Forelimb muscle (tissue), 1 donor: ENCODE data around the gene SHE. TPM values are rescaled to one million over a fixed set of nuclear protein-coding genes. Genes with fewer than 3 reads are reported as not detected.
"Not testable (repeated sequence)": the region's sequence is repeated elsewhere in the genome, so short reads cannot be mapped to it uniquely, and the experiment has no call there.

Source experiments
- DNase-seq: peaks from one replicate; pipeline ENCODE4 v3.0.0-alpha.2; 2013; ENCODE audit warnings: low read depth
- polyA plus RNA-seq: library from polyadenylated mRNA; unstranded; fragments of 120-200 nt; gene quantifications from one replicate; pipeline ENCODE4 v1.2.1, GENCODE V29; 2013; ENCODE audit not compliant: insufficient read length

Gene SHE
- polyA plus RNA-seq, 1 donor, result 9.1 TPM

GRCh38 chr1:154514066-154514553 is 11.9 kb upstream of the SHE start:
- no peak for DNase-seq

- no peak for DNase-seq
Observed at GRCh38 chr1:154512760-154513159, 10.5 kb upstream of the SHE start.

- no peak for DNase-seq
Observed at GRCh38 chr1:154503898-154504297, 1.7 kb upstream of the SHE start.

- no peak for DNase-seq
Observed at GRCh38 chr1:154502744-154503115, 518 bp upstream of the SHE start.

- DNase-seq, result no peak
Observed at GRCh38 chr1:154501423-154502065, 668 bp downstream of the SHE start.

GRCh38 chr1:154500533-154500932 is 1.7 kb downstream of the SHE start:
- DNase-seq, result no peak

GRCh38 chr1:154499446-154499845 is 2.8 kb downstream of the SHE start:
- DNase-seq, result no peak

- no peak for DNase-seq
Observed at GRCh38 chr1:154497026-154497806, 5.0 kb downstream of the SHE start.

- no peak for DNase-seq
Observed at GRCh38 chr1:154496383-154496782, 5.8 kb downstream of the SHE start.

GRCh38 chr1:154495496-154496273 is 6.5 kb downstream of the SHE start:
- no peak for DNase-seq

GRCh38 chr1:154493276-154493675 is 8.9 kb downstream of the SHE start:
- no peak for DNase-seq

GRCh38 chr1:154492115-154492514 is 10.1 kb downstream of the SHE start:
- DNase-seq, result no peak

- DNase-seq, result no peak
Observed at GRCh38 chr1:154490317-154490716, 11.9 kb downstream of the SHE start.

- no peak for DNase-seq
Observed at GRCh38 chr1:154489695-154490274, 12.4 kb downstream of the SHE start.

- no peak for DNase-seq
Observed at GRCh38 chr1:154488922-154489321, 13.3 kb downstream of the SHE start.

GRCh38 chr1:154486756-154487155 is 15.5 kb downstream of the SHE start:
- DNase-seq, result not testable (repeated sequence)

GRCh38 chr1:154485910-154486496 is 16.2 kb downstream of the SHE start:
- DNase-seq, result no peak

- DNase-seq, result no peak
Observed at GRCh38 chr1:154485106-154485505, 17.1 kb downstream of the SHE start.

GRCh38 chr1:154483941-154484803 is 18.0 kb downstream of the SHE start:
- no peak for DNase-seq

GRCh38 chr1:154481053-154481452 is 21.2 kb downstream of the SHE start:
- no peak for DNase-seq
